GM23338 (cell line): ENCODE results near the gene PRKCQ.

Experiments used
- CREB1 ChIP-seq: fragments of 250-450 bp; sonication (Bioruptor Pico); IDR thresholded peaks from 2 replicates; pipeline ENCODE4 v1.5.0; 2020; ENCODE audit warnings: low read depth, mild to moderate bottlenecking, moderate library complexity
- ETS1 ChIP-seq: IDR thresholded peaks from 2 replicates; pipeline ENCODE4 v1.6.1; 2016; ENCODE audit warnings: antibody characterized with exemption
- EZH2 ChIP-seq: fragments of 200-600 bp; sonication (generic); IDR thresholded peaks from one replicate; pipeline ENCODE4 v1.8.0; 2017; ENCODE audit warnings: antibody characterized with exemption, mild to moderate bottlenecking, low read depth; ENCODE audit not compliant: unreplicated experiment
- EZH2phosphoT487 ChIP-seq: fragments of 200-600 bp; sonication (generic); IDR thresholded peaks from one replicate; pipeline ENCODE4 v1.8.1; 2018; ENCODE audit warnings: antibody characterized with exemption; ENCODE audit not compliant: unreplicated experiment
- JUNB ChIP-seq: IDR thresholded peaks from one replicate; pipeline ENCODE4 v1.6.1; 2016; ENCODE audit warnings: antibody characterized with exemption; ENCODE audit not compliant: unreplicated experiment
- NANOG ChIP-seq: IDR thresholded peaks from 2 replicates; pipeline ENCODE4 v1.6.1; 2016; ENCODE audit warnings: antibody characterized with exemption, borderline replicate concordance
- POLR2AphosphoS5 ChIP-seq: IDR thresholded peaks from 2 replicates; pipeline ENCODE4 v1.6.1; 2016; ENCODE audit warnings: antibody characterized with exemption, low read depth
- REST ChIP-seq: IDR thresholded peaks from one replicate; pipeline ENCODE4 v1.6.1; 2018; ENCODE audit warnings: antibody characterized with exemption; ENCODE audit not compliant: unreplicated experiment
- STAT1 ChIP-seq: IDR thresholded peaks from one replicate; pipeline ENCODE4 v1.6.1; 2016; ENCODE audit warnings: antibody characterized with exemption; ENCODE audit not compliant: unreplicated experiment
- ZNF114 ChIP-seq: fragments of 250-450 bp; sonication (Bioruptor Pico); IDR thresholded peaks from 2 replicates; pipeline ENCODE4 v1.5.0; 2020; ENCODE audit warnings: mild to moderate bottlenecking, moderate library complexity
- ZNF331 ChIP-seq: fragments of 250-450 bp; sonication (Bioruptor Pico); IDR thresholded peaks from 2 replicates; pipeline ENCODE4 v1.5.0; 2020; ENCODE audit warnings: low read depth, mild to moderate bottlenecking, moderate library complexity
- ZNF462 ChIP-seq: fragments of 250-450 bp; sonication (Bioruptor Pico); IDR thresholded peaks from 2 replicates; pipeline ENCODE4 v1.5.0; 2020; ENCODE audit warnings: mild to moderate bottlenecking, moderate library complexity
- TF ChIP-seq, protein P1 (sequence below), 2 experiments: fragments of 200-600 bp in 1 of 2; sonication (generic) in 1 of 2; conservative IDR thresholded peaks; 2 replicates each; pipeline versions ENCODE4 v1.5.1 to v1.6.1; 2016 to 2017; ENCODE audit warnings: antibody characterized with exemption in 2 of 2, low read depth in 2 of 2, mild to moderate bottlenecking in 2 of 2, moderate library complexity in 1 of 2

- TF ChIP-seq, protein P1, sequence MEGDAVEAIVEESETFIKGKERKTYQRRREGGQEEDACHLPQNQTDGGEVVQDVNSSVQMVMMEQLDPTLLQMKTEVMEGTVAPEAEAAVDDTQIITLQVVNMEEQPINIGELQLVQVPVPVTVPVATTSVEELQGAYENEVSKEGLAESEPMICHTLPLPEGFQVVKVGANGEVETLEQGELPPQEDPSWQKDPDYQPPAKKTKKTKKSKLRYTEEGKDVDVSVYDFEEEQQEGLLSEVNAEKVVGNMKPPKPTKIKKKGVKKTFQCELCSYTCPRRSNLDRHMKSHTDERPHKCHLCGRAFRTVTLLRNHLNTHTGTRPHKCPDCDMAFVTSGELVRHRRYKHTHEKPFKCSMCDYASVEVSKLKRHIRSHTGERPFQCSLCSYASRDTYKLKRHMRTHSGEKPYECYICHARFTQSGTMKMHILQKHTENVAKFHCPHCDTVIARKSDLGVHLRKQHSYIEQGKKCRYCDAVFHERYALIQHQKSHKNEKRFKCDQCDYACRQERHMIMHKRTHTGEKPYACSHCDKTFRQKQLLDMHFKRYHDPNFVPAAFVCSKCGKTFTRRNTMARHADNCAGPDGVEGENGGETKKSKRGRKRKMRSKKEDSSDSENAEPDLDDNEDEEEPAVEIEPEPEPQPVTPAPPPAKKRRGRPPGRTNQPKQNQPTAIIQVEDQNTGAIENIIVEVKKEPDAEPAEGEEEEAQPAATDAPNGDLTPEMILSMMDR (conservative IDR thresholded peaks at IDR 0.05; ENCODE audit: low read depth in 2 of 2): no peak
- TF ChIP-seq EZH2 (no peak), REST (no peak), ZNF331 (CRISPR knock-in tag) (no peak), POLR2AphosphoS5 (no peak), EZH2phosphoT487 (no peak), CREB1 (CRISPR knock-in tag) (no peak), JUNB (no peak), STAT1 (no peak), ZNF114 (CRISPR knock-in tag) (no peak), ETS1 (no peak), NANOG (no peak), ZNF462 (CRISPR knock-in tag) (no peak)
Observed at GRCh38 chr10:6486309-6486708, 93.8 kb downstream of the PRKCQ start.
